ENCODE measurements around the gene PREP.

PREP gene

GRCh38 chr6:105308840-105309239, 94.0 kb downstream of the PREP start:
- no peak for DNase-seq (ENCODE audit: low read depth)

- no peak for DNase-seq (ENCODE audit: low read depth)
Observed at GRCh38 chr6:105305521-105305920, 97.4 kb downstream of the PREP start.

- DNase-seq (ENCODE audit: low read depth): no peak
Observed at GRCh38 chr6:105304825-105305224, 98.1 kb downstream of the PREP start.

GRCh38 chr6:105304366-105304765, 98.5 kb downstream of the PREP start:
- no peak for DNase-seq (ENCODE audit: low read depth)

GRCh38 chr6:105302617-105303128, 100.2 kb downstream of the PREP start:
- DNase-seq (ENCODE audit: low read depth): no peak

GRCh38 chr6:105301756-105302616, 100.9 kb downstream of the PREP start:
- no peak for DNase-seq (ENCODE audit: low read depth)

- no peak for DNase-seq (ENCODE audit: low read depth)
Observed at GRCh38 chr6:105301072-105301503, 101.8 kb downstream of the PREP start.

GRCh38 chr6:105300090-105300489, 102.8 kb downstream of the PREP start:
- no peak for DNase-seq (ENCODE audit: low read depth)

- DNase-seq (ENCODE audit: low read depth): no peak
Observed at GRCh38 chr6:105294129-105294528, 108.8 kb downstream of the PREP start.

GRCh38 chr6:105292689-105293339, 110.1 kb downstream of the PREP start:
- no peak for DNase-seq (ENCODE audit: low read depth)

GRCh38 chr6:105291525-105291924, 111.4 kb downstream of the PREP start:
- DNase-seq (ENCODE audit: low read depth): no peak

- no peak for DNase-seq (ENCODE audit: low read depth)
Observed at GRCh38 chr6:105282631-105283585, 120.0 kb downstream of the PREP start.

- no peak for DNase-seq (ENCODE audit: low read depth)
Observed at GRCh38 chr6:105280033-105280432, 122.8 kb downstream of the PREP start.

GRCh38 chr6:105279463-105279862, 123.4 kb downstream of the PREP start:
- DNase-seq (ENCODE audit: low read depth): no peak

- no peak for DNase-seq (ENCODE audit: low read depth)
Observed at GRCh38 chr6:105278813-105279212, 124.1 kb downstream of the PREP start.

GRCh38 chr6:105278035-105278434, 124.8 kb downstream of the PREP start:
- DNase-seq (ENCODE audit: low read depth): no peak

- no peak for DNase-seq (ENCODE audit: low read depth)
Observed at GRCh38 chr6:105276374-105276773, 126.5 kb downstream of the PREP start.

- DNase-seq (ENCODE audit: low read depth): no peak
Observed at GRCh38 chr6:105275542-105275941, 127.3 kb downstream of the PREP start.

GRCh38 chr6:105274678-105275077, 128.2 kb downstream of the PREP start:
- no peak for DNase-seq (ENCODE audit: low read depth)

GRCh38 chr6:105273589-105273988, 129.3 kb downstream of the PREP start:
- no peak for DNase-seq (ENCODE audit: low read depth)

GRCh38 chr6:105272786-105273185, 130.1 kb downstream of the PREP start:
- no peak for DNase-seq (ENCODE audit: low read depth)

- DNase-seq (ENCODE audit: low read depth): no peak
Observed at GRCh38 chr6:105270511-105270910, 132.4 kb downstream of the PREP start.

All from T follicular helper cell (primary cell).